ENCODE data around the gene PLXND1.

DNA sequence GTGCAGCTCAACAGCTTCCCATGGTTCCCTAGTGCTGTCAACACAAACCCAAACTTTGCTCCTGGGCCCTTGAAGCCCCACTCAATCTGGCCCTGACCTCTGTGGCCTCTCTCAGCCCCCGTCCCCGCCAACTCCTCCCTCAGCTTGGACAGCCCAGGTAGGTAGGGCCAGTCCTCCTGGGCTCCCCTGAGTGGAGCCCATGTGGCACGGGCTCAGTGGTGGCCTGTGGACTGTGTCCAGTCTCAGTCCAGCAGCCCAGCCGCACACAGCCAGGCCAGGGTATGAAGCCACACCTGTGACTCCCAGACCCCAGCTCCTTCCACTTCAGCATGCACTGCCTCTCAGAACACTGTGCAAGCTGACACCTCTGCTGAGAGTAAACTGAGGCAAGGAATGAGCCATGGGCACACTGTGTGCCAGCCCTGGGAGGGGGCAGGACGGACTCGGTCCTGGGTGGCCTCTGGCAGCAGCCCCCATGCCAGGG, 11.5 kb downstream of the PLXND1 start:
- TF ChIP-seq, protein P1, sequence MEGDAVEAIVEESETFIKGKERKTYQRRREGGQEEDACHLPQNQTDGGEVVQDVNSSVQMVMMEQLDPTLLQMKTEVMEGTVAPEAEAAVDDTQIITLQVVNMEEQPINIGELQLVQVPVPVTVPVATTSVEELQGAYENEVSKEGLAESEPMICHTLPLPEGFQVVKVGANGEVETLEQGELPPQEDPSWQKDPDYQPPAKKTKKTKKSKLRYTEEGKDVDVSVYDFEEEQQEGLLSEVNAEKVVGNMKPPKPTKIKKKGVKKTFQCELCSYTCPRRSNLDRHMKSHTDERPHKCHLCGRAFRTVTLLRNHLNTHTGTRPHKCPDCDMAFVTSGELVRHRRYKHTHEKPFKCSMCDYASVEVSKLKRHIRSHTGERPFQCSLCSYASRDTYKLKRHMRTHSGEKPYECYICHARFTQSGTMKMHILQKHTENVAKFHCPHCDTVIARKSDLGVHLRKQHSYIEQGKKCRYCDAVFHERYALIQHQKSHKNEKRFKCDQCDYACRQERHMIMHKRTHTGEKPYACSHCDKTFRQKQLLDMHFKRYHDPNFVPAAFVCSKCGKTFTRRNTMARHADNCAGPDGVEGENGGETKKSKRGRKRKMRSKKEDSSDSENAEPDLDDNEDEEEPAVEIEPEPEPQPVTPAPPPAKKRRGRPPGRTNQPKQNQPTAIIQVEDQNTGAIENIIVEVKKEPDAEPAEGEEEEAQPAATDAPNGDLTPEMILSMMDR (IDR thresholded peaks at IDR 0.05) = no peak
- no peak for TF ChIP-seq POLR2A (IDR thresholded peaks at IDR 0.05)
- TF ChIP-seq EP300 (IDR thresholded peaks at IDR 0.05) = no peak

Data from tibial nerve (tissue), 4 donors.